OCI-M2 (cell line): Measurements from ENCODE around the gene HERC6.
"Not testable (repeated sequence)": the region's sequence is repeated elsewhere in the genome, so short reads cannot be mapped to it uniquely, and the experiment has no call there.

Source experiments
- DNase-seq: peaks from one replicate; lab custom pipeline; 2025; ENCODE audit not compliant: unreplicated experiment; lab: John Stamatoyannopoulos, UW

Gene HERC6

GRCh38 chr4:88378691-88379559 is at the start of gene HERC6:
Gene HERC6, plus strand, starts transcription at chr4:88378852. Its CDS starts 70 bp downstream, at chr4:88378922.
- peak; percentile 26 for DNase-seq

GRCh38 chr4:88333741-88334405 is 44.8 kb upstream of the HERC6 start:
- no peak for DNase-seq

GRCh38 chr4:88335092-88335665 is 43.5 kb upstream of the HERC6 start:
- no peak for DNase-seq

GRCh38 chr4:88341227-88342192 is 37.1 kb upstream of the HERC6 start:
- no peak for DNase-seq

GRCh38 chr4:88346902-88347301 is 31.8 kb upstream of the HERC6 start:
- not testable (repeated sequence) for DNase-seq

GRCh38 chr4:88348761-88349160 is 29.9 kb upstream of the HERC6 start:
- not testable (repeated sequence) for DNase-seq

GRCh38 chr4:88350786-88351185 is 27.9 kb upstream of the HERC6 start:
- no peak for DNase-seq

- no peak for DNase-seq
Measured at GRCh38 chr4:88352062-88352740, 26.5 kb upstream of the HERC6 start.

GRCh38 chr4:88353324-88353723 is 25.3 kb upstream of the HERC6 start:
- no peak for DNase-seq

GRCh38 chr4:88356771-88357170 is 21.9 kb upstream of the HERC6 start:
- DNase-seq, result no peak

- no peak for DNase-seq
Measured at GRCh38 chr4:88357262-88357661, 21.4 kb upstream of the HERC6 start.

GRCh38 chr4:88359558-88359957 is 19.1 kb upstream of the HERC6 start:
- no peak for DNase-seq

GRCh38 chr4:88360256-88360655 is 18.4 kb upstream of the HERC6 start:
- no peak for DNase-seq

GRCh38 chr4:88360791-88361190 is 17.9 kb upstream of the HERC6 start:
- DNase-seq, result no peak

- not testable (repeated sequence) for DNase-seq
Measured at GRCh38 chr4:88361217-88361773, 17.4 kb upstream of the HERC6 start.

GRCh38 chr4:88366460-88366859 is 12.2 kb upstream of the HERC6 start:
- no peak for DNase-seq

- DNase-seq, result no peak
Measured at GRCh38 chr4:88367826-88368225, 10.8 kb upstream of the HERC6 start.

- DNase-seq, result not testable (repeated sequence)
Measured at GRCh38 chr4:88369180-88369812, 9.4 kb upstream of the HERC6 start.

GRCh38 chr4:88381123-88381522 is 2.5 kb downstream of the HERC6 start:
- no peak for DNase-seq
